NCI-H2196 (cell line): Measurements from ENCODE around the gene NRDC.

Experiments used
- DNase-seq: peaks from one replicate; lab custom pipeline; 2025; ENCODE audit not compliant: unreplicated experiment; lab: John Stamatoyannopoulos, UW

NRDC gene

DNA sequence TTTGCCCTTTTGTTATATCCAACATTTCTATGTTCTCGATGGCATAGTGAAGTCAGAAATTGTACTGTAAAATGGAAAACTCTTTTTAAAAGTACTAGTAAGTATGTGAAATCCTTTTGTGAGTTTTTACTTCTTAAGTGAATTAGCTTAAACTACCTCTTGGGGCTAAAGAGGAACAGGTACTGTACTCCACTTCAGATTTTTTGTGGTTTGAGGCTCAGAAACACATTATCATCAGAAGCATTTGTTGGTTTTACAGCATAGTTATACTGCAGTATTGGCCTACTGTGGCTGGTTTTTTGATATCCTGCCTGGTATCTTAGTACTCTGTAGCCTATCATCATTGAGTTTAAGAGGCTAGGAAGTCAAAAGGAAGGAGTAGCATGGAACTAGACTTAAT is 117.2 kb downstream of the NRDC start:
- DNase-seq: no peak

DNA sequence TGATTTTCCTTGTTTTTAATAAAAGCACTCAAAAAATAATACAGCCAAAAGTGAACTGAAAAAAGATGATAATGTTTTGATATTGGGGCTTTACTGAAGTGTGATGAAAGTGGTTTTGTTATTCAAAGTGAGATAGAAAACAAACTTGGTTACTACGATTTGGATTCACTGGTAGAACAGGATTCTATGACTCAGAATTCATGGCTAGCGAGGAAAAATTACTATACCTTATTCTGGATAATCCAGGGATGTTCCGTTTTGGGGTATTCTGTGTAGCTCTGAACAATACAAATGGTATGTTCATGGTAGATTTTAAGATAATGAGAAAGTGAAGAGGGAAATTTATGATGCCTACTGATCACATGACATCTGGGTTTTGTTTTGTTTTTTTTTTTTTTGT is 117.7 kb downstream of the NRDC start:
- no peak for DNase-seq

DNA sequence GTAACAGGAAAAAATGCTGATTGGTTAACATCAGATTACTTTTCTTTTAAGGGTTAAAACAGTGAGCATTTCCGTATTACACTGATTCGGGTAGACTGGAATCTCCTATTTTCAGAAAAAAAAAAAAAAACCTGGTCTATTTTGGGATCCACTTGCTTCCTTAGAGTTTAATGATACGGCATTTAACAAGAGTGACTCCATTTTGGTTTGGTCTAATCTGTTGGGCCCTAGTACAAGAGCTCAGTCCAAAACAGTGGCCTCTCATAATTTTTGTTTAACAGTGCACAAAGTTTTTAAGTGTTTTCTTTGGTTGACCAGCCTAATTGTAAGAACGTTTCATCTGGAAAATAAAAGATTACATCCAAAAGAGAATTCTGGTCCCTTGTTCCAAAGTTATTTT is 120.2 kb downstream of the NRDC start:
- no peak for DNase-seq

DNA sequence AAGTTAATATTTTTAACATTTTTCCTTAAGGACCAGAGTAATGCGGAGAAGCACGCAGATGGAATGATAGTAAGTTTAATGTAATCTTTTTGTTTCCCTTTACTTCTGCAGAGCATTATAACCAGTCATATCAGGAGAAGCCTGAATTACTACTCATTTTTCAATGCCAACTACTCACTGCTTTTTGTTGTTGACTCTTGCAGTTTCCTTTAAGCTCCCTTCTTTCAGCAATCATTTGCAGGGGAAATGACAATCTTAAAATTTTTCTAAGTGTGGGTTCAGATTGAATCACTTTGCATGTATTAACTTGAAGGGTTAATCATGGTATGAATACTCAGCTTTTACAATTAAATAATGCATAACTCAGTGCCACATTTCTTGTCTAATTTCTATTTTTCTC is 122.2 kb downstream of the NRDC start:
- no peak for DNase-seq

DNA sequence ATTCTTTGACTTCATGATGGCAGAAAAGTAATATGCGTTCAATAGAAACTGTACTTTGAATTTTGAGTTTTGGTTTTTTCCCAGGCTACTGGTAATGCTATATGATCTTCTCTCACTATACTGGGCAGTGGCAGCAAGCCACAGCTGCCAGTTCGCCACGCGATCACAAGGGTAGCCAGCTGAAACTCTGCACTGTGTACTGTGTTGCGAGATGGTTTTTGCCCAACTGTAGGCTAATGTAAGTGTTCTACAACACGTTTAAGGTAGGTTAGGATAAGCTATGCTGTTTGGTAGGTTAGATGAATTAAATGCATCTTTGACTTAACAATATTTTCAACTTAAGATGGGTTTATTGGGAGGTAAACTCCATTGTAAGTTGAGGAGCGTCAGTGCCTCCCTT is 123.1 kb downstream of the NRDC start:
- DNase-seq: no peak

DNA sequence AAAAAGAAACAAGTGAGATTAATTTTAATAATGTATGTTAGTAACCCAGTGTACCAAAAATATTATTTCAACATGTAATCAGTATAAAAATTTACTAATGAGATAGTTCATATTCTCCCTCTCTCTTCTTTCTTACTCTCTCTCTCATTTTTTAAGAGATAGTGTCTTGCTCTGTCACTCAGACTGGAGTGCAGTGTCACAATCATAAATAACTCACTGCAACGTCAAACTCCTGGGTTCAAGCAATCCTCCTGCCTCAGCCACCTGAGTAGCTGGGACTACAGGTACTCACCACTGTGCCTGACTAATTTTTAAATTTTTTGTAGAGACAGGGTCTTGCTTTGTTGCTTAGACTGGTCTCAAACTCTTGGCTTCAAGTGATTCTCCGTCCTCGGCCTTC is 123.9 kb downstream of the NRDC start:
- DNase-seq: no peak

DNA sequence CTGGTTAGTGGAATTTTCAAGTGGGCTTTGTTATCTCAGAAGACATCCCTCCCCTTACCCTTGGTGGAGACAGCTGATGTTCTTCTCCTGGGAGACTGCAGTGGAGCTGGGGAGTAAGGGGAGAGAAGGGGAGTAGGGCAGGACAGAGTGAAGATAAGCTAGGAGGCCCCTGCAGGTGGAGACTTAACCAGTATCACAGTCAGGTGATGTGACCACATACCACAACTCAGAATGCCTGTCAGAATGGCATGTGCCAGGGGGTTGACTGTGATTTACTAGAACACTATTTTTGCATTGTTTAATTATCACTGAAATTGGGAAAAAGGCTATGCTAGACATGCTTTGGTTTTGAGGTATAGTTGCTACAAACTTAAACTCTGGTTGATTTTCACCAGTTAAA is 124.6 kb downstream of the NRDC start:
- no peak for DNase-seq

DNA sequence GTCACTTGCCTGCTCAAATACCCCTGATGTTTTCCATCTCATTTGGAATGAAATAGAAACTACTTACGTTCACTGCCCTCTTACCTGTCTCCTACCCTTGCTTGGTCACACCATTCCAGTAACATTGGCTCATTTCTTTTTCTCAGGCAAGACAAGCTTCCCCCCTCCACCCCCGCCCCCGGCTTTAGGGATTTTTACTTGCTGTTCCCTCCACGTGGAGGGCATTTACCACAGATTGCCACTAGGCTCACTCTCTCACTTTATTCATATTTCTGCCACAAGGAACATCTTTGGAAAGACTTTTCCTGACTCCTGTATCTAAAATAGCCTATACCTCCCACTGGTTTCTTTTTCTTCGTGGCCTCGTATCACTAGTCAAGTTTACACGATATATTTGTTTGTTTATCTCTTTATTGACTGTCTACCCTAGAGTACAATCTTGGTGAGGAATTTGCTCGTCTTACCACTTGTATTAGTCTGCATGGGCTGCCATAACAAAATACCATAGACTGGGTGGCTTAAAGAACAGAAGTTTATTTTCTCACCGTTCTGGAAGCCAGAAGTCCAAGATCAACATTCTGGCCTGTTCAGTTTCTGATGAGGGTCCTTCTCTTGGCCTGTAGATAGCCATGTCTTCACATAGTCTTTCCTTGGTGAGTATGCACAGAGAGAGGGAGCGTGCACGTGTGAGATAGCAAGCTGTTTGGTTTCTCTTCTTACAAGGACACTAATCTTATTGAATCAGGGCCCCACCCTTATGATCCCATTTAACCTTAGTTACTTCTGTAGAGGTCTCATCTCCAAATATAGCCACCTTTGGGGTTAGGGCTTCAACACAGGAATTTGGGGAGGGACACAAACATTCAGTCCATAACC is 126.2 kb downstream of the NRDC start:
- DNase-seq: no peak

DNA sequence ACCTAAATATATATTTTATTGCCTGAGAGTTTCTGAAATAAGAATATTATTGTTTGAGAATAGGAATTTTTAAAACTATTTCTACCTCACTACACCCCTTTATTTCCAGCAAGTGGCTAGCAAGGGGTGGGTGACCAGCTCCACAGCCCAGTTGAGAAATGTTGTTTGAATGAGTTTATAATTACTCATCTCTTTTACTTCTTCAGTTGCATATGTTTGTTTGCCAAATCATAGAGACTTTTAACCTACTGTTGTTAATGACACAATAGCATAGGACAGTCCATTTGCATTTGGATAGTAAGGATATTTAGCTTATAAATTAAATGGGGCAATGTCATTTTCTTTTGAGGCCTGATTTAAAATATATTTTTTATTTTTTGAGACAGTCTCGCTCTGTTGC is 127.8 kb downstream of the NRDC start:
- no peak for DNase-seq

DNA sequence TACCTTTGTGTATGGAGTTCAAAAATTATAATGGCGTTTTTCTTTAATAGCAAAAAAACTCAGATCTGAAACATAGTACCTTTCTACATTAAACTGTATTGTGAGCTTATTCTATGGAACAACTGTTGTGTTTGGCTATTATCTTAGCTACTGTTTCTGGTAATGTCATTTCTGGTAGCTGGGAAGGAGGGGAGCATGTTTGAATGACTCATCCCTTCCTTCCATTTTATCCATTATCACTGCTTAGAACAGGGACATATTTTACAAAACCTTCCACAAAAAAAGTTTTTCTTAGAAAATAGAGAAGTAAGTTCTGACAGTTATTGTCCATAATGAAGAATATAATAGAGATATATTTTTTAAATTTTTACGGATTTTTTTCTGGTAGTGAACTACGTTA is 128.3 kb downstream of the NRDC start:
- DNase-seq: no peak

DNA sequence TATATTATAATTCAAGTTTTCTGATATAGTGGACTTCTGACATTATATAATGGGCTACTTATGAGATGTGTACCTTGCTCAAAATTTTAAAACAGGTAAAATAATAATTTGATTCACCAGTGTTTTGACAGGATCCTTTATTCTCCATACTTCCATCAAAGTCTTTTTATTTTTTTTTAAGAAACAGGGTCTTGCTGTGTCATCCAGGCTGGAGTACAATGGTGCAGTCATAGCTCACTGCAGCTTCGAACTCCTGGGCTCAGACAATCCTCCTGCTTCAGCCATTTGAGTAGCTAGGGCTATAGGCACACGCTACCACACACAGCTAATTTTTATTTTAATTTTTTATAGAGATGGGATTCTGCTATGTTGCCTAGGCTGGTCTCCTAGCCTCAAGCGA is 129.4 kb downstream of the NRDC start:
- no peak for DNase-seq

DNA sequence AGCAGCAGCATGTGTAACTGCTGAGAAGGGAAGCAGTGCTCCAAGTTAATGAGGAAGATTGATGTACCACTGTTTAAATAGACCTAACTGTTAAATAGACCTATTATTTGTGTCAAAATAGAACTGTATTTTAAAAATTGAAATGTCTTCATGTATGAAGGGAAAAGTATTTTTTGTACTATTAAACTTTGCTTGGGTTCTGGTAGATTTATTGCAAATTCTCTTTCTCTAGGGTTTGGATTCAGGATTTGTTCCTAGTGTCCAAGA is 133.3 kb downstream of the NRDC start:
- DNase-seq: no peak

DNA sequence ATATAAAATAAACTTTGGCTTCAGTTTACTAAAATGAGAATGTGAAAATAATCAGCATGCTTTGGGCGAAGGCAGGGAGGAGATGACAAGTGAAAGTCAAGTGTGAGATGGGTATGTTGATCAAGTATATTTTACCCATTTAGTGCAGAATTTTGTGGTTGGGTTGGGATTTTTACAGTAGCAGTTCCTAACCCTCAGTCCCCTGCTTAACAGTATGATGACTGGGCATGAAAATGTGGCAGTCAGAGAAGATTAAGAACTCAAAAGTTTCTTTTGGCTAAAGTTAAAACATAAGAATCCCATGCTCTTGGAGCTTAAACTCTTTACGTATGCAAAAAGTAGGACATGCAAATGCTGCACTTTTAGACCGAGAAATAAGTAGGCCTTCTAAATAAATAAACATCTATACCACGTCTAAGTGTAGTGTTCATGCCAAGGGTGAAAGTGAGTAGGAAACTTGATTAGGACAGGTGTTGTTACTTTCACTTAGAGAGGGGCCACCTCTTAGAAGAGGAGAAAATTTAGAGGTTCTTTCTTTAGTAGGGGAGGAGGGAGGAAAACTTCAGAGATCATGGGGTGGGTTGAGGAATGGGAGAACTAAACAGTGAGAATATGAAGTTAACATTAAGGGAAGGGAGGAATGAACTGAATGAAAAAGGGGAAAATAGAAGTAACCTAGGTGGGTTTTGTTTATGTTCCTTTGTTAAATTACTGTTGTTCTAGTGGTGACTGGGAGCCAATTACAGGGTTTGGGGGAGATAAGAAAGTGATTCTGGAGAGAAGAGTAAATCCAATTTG is 133.8 kb downstream of the NRDC start:
- DNase-seq: no peak

DNA sequence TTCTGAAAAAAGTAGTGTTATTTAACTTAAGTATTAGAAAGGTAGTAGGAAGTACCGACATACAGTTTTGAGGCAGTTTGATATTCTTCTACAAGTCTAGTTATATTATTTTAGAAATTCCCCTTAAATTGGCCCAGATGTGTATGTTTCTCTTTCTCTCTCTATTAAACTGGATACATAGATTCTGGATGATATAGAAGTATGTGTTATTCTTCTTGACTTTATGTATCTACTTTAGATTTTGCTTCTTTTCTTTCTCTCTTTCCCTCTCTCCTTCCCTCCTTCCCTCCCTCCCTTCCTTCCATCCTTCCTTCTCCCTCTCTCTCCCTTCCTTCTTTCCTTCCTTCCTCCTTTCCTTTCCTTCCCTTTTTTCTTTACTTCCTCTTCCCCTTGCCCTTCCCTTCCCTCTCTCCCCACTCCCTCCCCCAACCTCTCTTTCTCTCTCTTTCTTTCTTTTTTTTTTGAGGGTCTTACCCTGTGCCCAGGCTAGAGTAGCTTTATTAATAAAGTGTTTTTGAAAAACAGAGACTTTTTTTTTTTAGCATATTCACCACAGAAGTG is 137.3 kb downstream of the NRDC start:
- DNase-seq: no peak

DNA sequence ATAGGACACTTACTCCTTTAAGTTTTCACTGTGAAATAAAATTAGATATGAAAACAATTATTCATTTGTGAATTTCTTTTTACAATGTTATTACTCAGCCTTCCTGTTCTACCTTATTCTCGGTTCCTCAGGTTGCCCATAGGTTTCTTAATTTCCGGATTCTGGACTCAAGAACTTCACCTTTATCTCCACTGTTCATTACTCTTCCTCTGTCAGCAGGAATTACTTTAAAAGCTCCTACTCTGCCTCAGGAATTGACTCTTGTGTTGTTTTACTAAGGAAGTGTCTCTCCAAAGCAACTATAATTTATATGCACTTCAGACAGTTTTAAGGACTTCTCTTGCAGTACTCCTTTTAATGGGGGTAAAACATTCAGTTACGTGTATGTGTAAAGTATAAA is 137.9 kb downstream of the NRDC start:
- no peak for DNase-seq
